Natural killer cell (primary cell): ENCODE results near the gene THSD4. TPM values are rescaled to one million over a fixed set of nuclear protein-coding genes. Genes with fewer than 3 reads are reported as not detected.
"Not testable (repeated sequence)": the region's sequence is repeated elsewhere in the genome, so short reads cannot be mapped to it uniquely, and the experiment has no call there.

ENCODE experiments used
- ATAC-seq, 3 donors: fragments of 150-1000 bp in 2 of 3; fragments of 200-7000 bp in 1 of 3; cut with Tn5 transposase; 1 replicate in 1 of 3; 2 replicates in 2 of 3; pipeline ENCODE4 v1.10.0; 2021; ENCODE audit warnings: mild to moderate bottlenecking in 2 of 3, moderate library complexity in 2 of 3
- DNase-seq, 2 donors: peaks; one replicate each; pipeline versions ENCODE4 v3.0.0 to v3.0.0-alpha.2; 2013 to 2021; ENCODE audit warnings: mixed read lengths in 1 of 2
- H3K27ac ChIP-seq: one replicate; pipeline ENCODE4 v1.5.1; 2013; ENCODE audit warnings: mild to moderate bottlenecking, low read length
- H3K27me3 ChIP-seq: one replicate; pipeline ENCODE4 v1.6.1; 2013; ENCODE audit warnings: low read length; ENCODE audit not compliant: control insufficient read depth, insufficient read depth
- H3K36me3 ChIP-seq: one replicate; pipeline ENCODE4 v1.6.1; 2013; ENCODE audit warnings: low read length; ENCODE audit not compliant: control insufficient read depth, insufficient read depth
- H3K4me1 ChIP-seq: one replicate; pipeline ENCODE4 v1.6.1; 2013; ENCODE audit warnings: low read length; ENCODE audit not compliant: control insufficient read depth, insufficient read depth
- H3K4me3 ChIP-seq: one replicate; pipeline ENCODE4 v1.5.1; 2013; ENCODE audit warnings: low read length
- H3K9me3 ChIP-seq: one replicate; pipeline ENCODE4 v1.6.1; 2013; ENCODE audit warnings: low read length; ENCODE audit not compliant: control insufficient read depth, insufficient read depth
- H3K27ac Mint-ChIP-seq, 2 donors: one replicate each; pipeline ENCODE4 v1.8.0; 2022; ENCODE audit warnings: mild to moderate bottlenecking in 2 of 2, mixed read lengths in 2 of 2, moderate library complexity in 1 of 2
- H3K27me3 Mint-ChIP-seq, 2 donors: one replicate each; pipeline ENCODE4 v1.8.0; 2022; ENCODE audit warnings: low read depth in 2 of 2, mixed read lengths in 2 of 2
- H3K36me3 Mint-ChIP-seq: one replicate; pipeline ENCODE4 v1.8.0; 2022; ENCODE audit warnings: mixed read lengths
- H3K4me1 Mint-ChIP-seq, 2 donors: one replicate each; pipeline ENCODE4 v1.8.0; 2022; ENCODE audit warnings: mixed read lengths in 2 of 2
- H3K4me3 Mint-ChIP-seq: one replicate; pipeline ENCODE4 v1.8.0; 2022; ENCODE audit warnings: mild to moderate bottlenecking, moderate library complexity, mixed read lengths
- H3K9me3 Mint-ChIP-seq, 2 donors: one replicate each; pipeline ENCODE4 v1.8.0; 2022; ENCODE audit warnings: mixed read lengths in 2 of 2
- CTCF ChIP-seq: fragments of 200-600 bp; IDR thresholded peaks from one replicate; pipeline ENCODE4 v1.8.0; 2022; ENCODE audit warnings: antibody characterized with exemption
- WGBS: methylation state at CpG from one replicate; pipeline ENCODE4 v1.1.7; 2013; ENCODE audit warnings: missing lambda C conversion rate; ENCODE audit not compliant: insufficient coverage; 5-methylcytosine and 5-hydroxymethylcytosine counted together
- intact Hi-C: fragments of 100-400 bp; cut with micrococcal nuclease; formaldehyde crosslinking; loops from one replicate; pipeline ENCODE4 v1.14.2; 2022
- total RNA-seq, 4 donors: library from RNA; stranded (reverse); fragments of 120-200 nt in 1 of 4; gene quantifications; one replicate each; pipeline versions ENCODE4 v1.2.3 to v1.2.4, GENCODE V29; 2013 to 2022

Gene THSD4
- total RNA-seq, 3 donors from 2014 or later (not counting 1 experiment from before 2014, with no cell fraction given), result not detected

GRCh38 chr15:71314956-71315537, 199.8 kb downstream of the THSD4 start:
- H3K36me3 Mint-ChIP-seq, result no peaks in the 10 kb centered on the region
- H3K4me3 ChIP-seq, result no peak overlapping the region
- intact Hi-C loops, result no loop called here
- H3K4me1 Mint-ChIP-seq, result no peaks in the 10 kb centered on the region
- TF ChIP-seq CTCF, result no peak
- no peak overlapping the region for H3K4me3 Mint-ChIP-seq
- WGBS, result 78% methylated on average over 2 of the region's 2 CpGs
- ATAC-seq (no peak), DNase-seq (no peak)
- H3K4me1 ChIP-seq, result no peaks in the 10 kb centered on the region
- no peaks in the 10 kb centered on the region for H3K27me3 ChIP-seq
- H3K27me3 Mint-ChIP-seq, result peaks cover 0 to 15% of the 10 kb centered on the region in 2 donors
- no peaks in the 10 kb centered on the region for H3K9me3 Mint-ChIP-seq
- H3K27ac Mint-ChIP-seq, result no peak overlapping the region
- H3K27ac ChIP-seq, result no peak overlapping the region
- H3K36me3 ChIP-seq, result no peaks in the 10 kb centered on the region
- no peaks in the 10 kb centered on the region for H3K9me3 ChIP-seq

- H3K27ac ChIP-seq, result no peak overlapping the region
- no CpG with 5 or more reads among the region's 1 CpG for WGBS
- Mint-ChIP-seq H3K36me3 (no peaks in the 10 kb centered on the region), H3K27me3 (peaks cover 0 to 13% of the 10 kb centered on the region in 2 donors), H3K4me3 (no peak overlapping the region), H3K27ac (no peak overlapping the region), H3K9me3 (no peaks in the 10 kb centered on the region), H3K4me1 (no peaks in the 10 kb centered on the region)
- no peaks in the 10 kb centered on the region for H3K9me3 ChIP-seq
- no peak for ATAC-seq
- H3K36me3 ChIP-seq, result no peaks in the 10 kb centered on the region
- intact Hi-C loops, result no loop called here
- no peaks in the 10 kb centered on the region for H3K4me1 ChIP-seq
- no peaks in the 10 kb centered on the region for H3K27me3 ChIP-seq
- TF ChIP-seq CTCF, result no peak
- no peak overlapping the region for H3K4me3 ChIP-seq
- no peak for DNase-seq
Measured at GRCh38 chr15:71316911-71317310, 201.6 kb downstream of the THSD4 start.

GRCh38 chr15:71319424-71319823, 204.2 kb downstream of the THSD4 start:
- H3K4me3 ChIP-seq, DNase-seq, H3K27me3 ChIP-seq, H3K9me3 Mint-ChIP-seq, H3K4me1 Mint-ChIP-seq, H3K27ac Mint-ChIP-seq, H3K4me1 ChIP-seq, H3K4me3 Mint-ChIP-seq, intact Hi-C loops, H3K9me3 ChIP-seq, H3K27ac ChIP-seq, ATAC-seq, H3K36me3 ChIP-seq, H3K36me3 Mint-ChIP-seq: not testable (repeated sequence)
- H3K27me3 Mint-ChIP-seq, result peaks cover 4 to 22% of the 10 kb centered on the region in 2 donors
- 100% methylated on average over 3 of the region's 3 CpGs for WGBS

GRCh38 chr15:71319935-71320334, 204.7 kb downstream of the THSD4 start:
- 85% methylated on average over 3 of the region's 3 CpGs for WGBS
- no peak overlapping the region for H3K4me3 ChIP-seq

More at GRCh38 chr15:71319935-71320334, 204.7 kb downstream of the THSD4 start:
- Mint-ChIP-seq H3K27ac (no peak overlapping the region), H3K27me3 (peaks cover 5 to 22% of the 10 kb centered on the region in 2 donors), H3K4me1 (no peaks in the 10 kb centered on the region), H3K36me3 (no peaks in the 10 kb centered on the region), H3K9me3 (no peaks in the 10 kb centered on the region), H3K4me3 (no peak overlapping the region)
- intact Hi-C loops, result no loop called here
- no peak for ATAC-seq
- H3K4me1 ChIP-seq, result no peaks in the 10 kb centered on the region
- H3K9me3 ChIP-seq, result no peaks in the 10 kb centered on the region
- H3K27ac ChIP-seq, result no peak overlapping the region
- no peak for TF ChIP-seq CTCF
- H3K27me3 ChIP-seq, result no peaks in the 10 kb centered on the region
- no peaks in the 10 kb centered on the region for H3K36me3 ChIP-seq
- DNase-seq, result no peak
